Left renal pelvis (tissue), 4 donors: ENCODE measurements around the gene ZBTB7A. TPM values are rescaled to one million over a fixed set of nuclear protein-coding genes. Genes with fewer than 3 reads are reported as not detected.

ENCODE experiments used
- DNase-seq, 4 donors: peaks; one replicate each; pipeline ENCODE4 v3.0.0-alpha.2; 2013; ENCODE audit warnings: low read depth in 4 of 4, low spot score in 3 of 4
- polyA plus RNA-seq, 4 donors: library from polyadenylated mRNA; unstranded; fragments of 120-200 nt; gene quantifications; one replicate each; pipeline ENCODE4 v1.2.1, GENCODE V29; 2013; ENCODE audit not compliant: insufficient read length in 4 of 4

ZBTB7A gene
- polyA plus RNA-seq, 4 donors = 7.3 to 14.7 (median 8.5) TPM

- DNase-seq = no peak
These were observed 2.7 kb upstream of the ZBTB7A start for GRCh38 chr19:4069331-4069959.

GRCh38 chr19:4068047-4068966, 1.6 kb upstream of the ZBTB7A start:
- DNase-seq = no peak

GRCh38 chr19:4067396-4068046, 822 bp upstream of the ZBTB7A start:
- DNase-seq = no peak

- DNase-seq = no peak
These were observed 508 bp downstream of the ZBTB7A start for GRCh38 chr19:4066176-4066606.

- peak; percentile 87 to 93 (median 90) for DNase-seq
These were observed 1.1 kb downstream of the ZBTB7A start for GRCh38 chr19:4065430-4066175.

GRCh38 chr19:4064496-4065260, 2.0 kb downstream of the ZBTB7A start:
- no peak for DNase-seq

GRCh38 chr19:4064149-4064495, 2.6 kb downstream of the ZBTB7A start:
- DNase-seq = no peak

GRCh38 chr19:4063369-4064148, 3.1 kb downstream of the ZBTB7A start:
- no peak for DNase-seq

GRCh38 chr19:4062419-4063368, 4.0 kb downstream of the ZBTB7A start:
- no peak for DNase-seq

GRCh38 chr19:4061683-4062418, 4.8 kb downstream of the ZBTB7A start:
- no peak for DNase-seq

- DNase-seq = no peak
These were observed 5.5 kb downstream of the ZBTB7A start for GRCh38 chr19:4061178-4061682.

GRCh38 chr19:4060621-4061177, 6.0 kb downstream of the ZBTB7A start:
- DNase-seq = no peak

- DNase-seq = no peak
These were observed 6.6 kb downstream of the ZBTB7A start for GRCh38 chr19:4059891-4060620.

GRCh38 chr19:4059453-4059871, 7.2 kb downstream of the ZBTB7A start:
- DNase-seq = no peak

GRCh38 chr19:4058693-4059452, 7.8 kb downstream of the ZBTB7A start:
- no peak for DNase-seq
